ENCODE data around the gene RBM12. TPM values are rescaled to one million over a fixed set of nuclear protein-coding genes. Genes with fewer than 3 reads are reported as not detected.

RBM12 gene
- total and polyA plus RNA-seq, 2 of the 4 experiments (the other 2 are of a cell fraction), result 44.7 to 65.8 TPM

DNA sequence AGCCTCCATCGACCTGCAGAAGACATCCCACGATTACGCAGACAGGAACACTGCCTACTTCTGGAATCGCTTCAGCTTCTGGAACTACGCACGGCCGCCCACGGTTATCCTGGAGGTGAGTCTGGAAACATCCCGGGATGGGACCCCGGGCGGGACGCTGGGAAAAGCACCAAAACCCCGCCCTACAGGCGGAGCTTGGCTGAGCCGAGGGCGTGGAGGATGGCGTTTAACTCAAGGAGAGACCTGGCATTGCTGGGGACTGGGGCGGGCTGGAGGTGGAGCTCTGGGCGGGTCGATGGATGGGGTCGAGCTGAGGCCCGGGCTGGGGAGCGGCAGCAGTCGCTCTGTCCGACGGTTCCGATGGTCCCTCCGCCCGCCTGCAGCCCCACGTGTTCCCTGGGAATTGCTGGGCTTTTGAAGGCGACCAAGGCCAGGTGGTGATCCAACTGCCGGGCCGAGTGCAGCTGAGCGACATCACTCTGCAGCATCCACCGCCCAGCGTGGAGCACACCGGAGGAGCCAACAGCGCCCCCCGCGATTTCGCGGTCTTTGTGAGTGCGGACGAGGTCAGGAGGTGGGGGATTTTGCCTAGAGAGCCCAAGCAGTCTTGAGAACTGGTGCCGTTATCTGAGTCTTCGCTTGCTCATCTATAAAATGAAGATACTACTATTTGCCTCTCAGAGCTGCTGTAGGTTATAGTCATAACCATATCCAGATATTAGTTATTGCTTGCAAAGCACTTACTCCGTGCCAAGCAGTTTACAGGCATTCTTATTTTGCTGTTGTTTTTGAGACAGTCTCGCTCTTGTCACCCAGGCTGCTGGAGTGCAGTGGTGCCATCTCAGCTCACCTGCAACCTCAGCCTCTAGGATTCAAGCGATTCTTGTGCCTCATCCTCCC lies 45.3 kb downstream of the RBM12 start:
- peak overlapping the region; percentile 74 for H3K14ac ChIP-seq (replicated peaks; ENCODE audit: low read depth, low read length)
- H3K79me1 ChIP-seq (ENCODE audit: low read depth in 1 of 2, low read length in 2 of 2), result peaks cover 0 to 20% of the 10 kb centered on the region in 2 experiments; a peak in 3 of 4 replicates
- H3K56ac ChIP-seq (ENCODE audit: extremely low read depth, insufficient read depth, low read length), result no peak overlapping the region
- 4% methylated on average over 33 of the region's 49 CpGs; no CpG with 5 or more reads in 1 of the 2 experiments for WGBS, 2 experiments (ENCODE audit: extremely low coverage in 2 of 2, insufficient read length in 1 of 2)
- H3K9me3 ChIP-seq (ENCODE audit: control insufficient read depth, insufficient read depth, low read length), result no peaks in the 10 kb centered on the region
- H4K20me1 ChIP-seq (ENCODE audit: insufficient read depth, low read length), result 0 out of 2 replicates have a peak, but pooled peaks cover 11% of the 10 kb centered on the region
- peak overlapping the region; percentile 87 for H3K4me2 ChIP-seq (ENCODE audit: low read depth, low read length)
- no peaks in the 10 kb centered on the region for H3K27me3 ChIP-seq (ENCODE audit: control insufficient read depth, insufficient read depth, low read length)
- no TSS peak for BruUV-seq (replicated peaks)
- in situ Hi-C loops (cut with MboI; ENCODE audit: low sequenced_read_pairs) (no loop called here), intact Hi-C loops (cut with micrococcal nuclease) (loop anchor here (10.0 kb wide), 1 partner anchor 105 kb away; no protein-coding TSS in a partner anchor), dilution Hi-C loops (cut with HindIII; ENCODE audit: low sequenced_read_pairs, unreplicated experiment) (no loop called here)
- POLR2A ChIA-PET (ENCODE audit: unreplicated experiment), result interaction anchor here (0.6 kb wide), 1 partner anchor 12 kb away, joined by 3 read pairs; no protein-coding TSS in a partner anchor
- H3K9me1 ChIP-seq (ENCODE audit: insufficient read depth, low read length), result peaks cover 7% of the 10 kb centered on the region; the same call in 1 of the 2 replicates
- peaks cover 5% of the 10 kb centered on the region; the same call in 1 of the 2 replicates for H3K36me3 ChIP-seq (ENCODE audit: control insufficient read depth, insufficient read depth, low read length)
- no peak overlapping the region for H2BK5ac ChIP-seq (ENCODE audit: low read depth, low read length, poor library complexity, severe bottlenecking)
- H3K4me3 ChIP-seq (ENCODE audit: insufficient read depth, low read depth, low read length), result peak overlapping the region; percentile 73
- H3K4ac ChIP-seq (ENCODE audit: low read depth, low read length), result no peak overlapping the region
- CTCF ChIA-PET, result interaction anchor here (0.7 to 1.6 kb wide), 4 partner anchors 10 to 631 kb away, joined by 3 to 5 read pairs (median 4); no protein-coding TSS in a partner anchor
- no peak overlapping the region for H3K18ac ChIP-seq (ENCODE audit: low read depth, low read length)
- H3K27ac ChIP-seq (ENCODE audit: insufficient read depth, low read length), result no peak overlapping the region; the same call in 1 of the 2 replicates
- DNase-seq (peak; percentile 78), ATAC-seq (ENCODE audit: low read depth) (peak; percentile 58)
- H4K5ac ChIP-seq (ENCODE audit: low read depth, low read length), result no peak overlapping the region
- peak overlapping the region; percentile 83 for H2AK9ac ChIP-seq (replicated peaks; ENCODE audit: low read depth, low read length, poor library complexity)
- 0 out of 2 replicates have a peak overlapping the region, but pooled peaks have one; percentile 20 for H2AK5ac ChIP-seq (ENCODE audit: low read depth, low read length)
- no peak overlapping the region for H2BK15ac ChIP-seq (ENCODE audit: low read depth, low read length)
- H3K4me1 ChIP-seq (ENCODE audit: control insufficient read depth, insufficient read depth, low read length), result peaks cover 13% of the 10 kb centered on the region
- H2BK120ac ChIP-seq (ENCODE audit: low read depth, low read length), result no peak overlapping the region
- peak overlapping the region; percentile 3 to 69; a peak in 2 of 4 replicates for H4K8ac ChIP-seq (ENCODE audit: low read depth in 2 of 2, low read length in 2 of 2)
- H2AFZ ChIP-seq (replicated peaks; ENCODE audit: low read length, poor library complexity), result peak overlapping the region; percentile 96
- H3K9ac ChIP-seq (ENCODE audit: low read depth, low read length), result peak overlapping the region; percentile 64; the same call in 1 of the 2 replicates
- no peak overlapping the region for H2BK20ac ChIP-seq (ENCODE audit: low read depth, low read length)
- no peak overlapping the region for H4K91ac ChIP-seq (ENCODE audit: insufficient read depth, low read depth, low read length)
- H3K23ac ChIP-seq (ENCODE audit: low read depth, low read length), result 0 out of 2 replicates have a peak overlapping the region, but pooled peaks have one; percentile 63
- TF ChIP-seq POLR2A (IDR thresholded peaks at IDR 0.05; ENCODE audit: low read depth, low read length) (peak; percentile 38; the same call in 1 of the 2 replicates), RAD21 (IDR thresholded peaks at IDR 0.05; ENCODE audit: low read length) (peak; percentile 23; the same call in 1 of the 2 replicates), CHD1 (IDR thresholded peaks at IDR 0.05; ENCODE audit: low read depth, low read length) (no peak), CEBPB (IDR thresholded peaks at IDR 0.05; ENCODE audit: low read depth, low read length) (no peak), MAZ (IDR thresholded peaks at IDR 0.05; ENCODE audit: borderline replicate concordance, low read depth, low read length) (no peak), FOS (IDR thresholded peaks at IDR 0.05; ENCODE audit: low read depth, low read length) (no peak), RFX5 (IDR thresholded peaks at IDR 0.05; ENCODE audit: low read depth, low read length) (no peak), SMC3 (IDR thresholded peaks at IDR 0.05; ENCODE audit: low read depth, low read length) (no peak), BHLHE40 (IDR thresholded peaks at IDR 0.05; ENCODE audit: low read depth, low read length) (no peak), MXI1 (IDR thresholded peaks at IDR 0.05; ENCODE audit: borderline replicate concordance, low read depth, low read length) (peak; percentile 76; the same call in 1 of the 2 replicates), NFE2L2 (IDR thresholded peaks at IDR 0.05; ENCODE audit: low read depth, low read length) (no peak), MAFK (IDR thresholded peaks at IDR 0.05; ENCODE audit: low read depth, low read length) (no peak), RCOR1 (IDR thresholded peaks at IDR 0.05; ENCODE audit: insufficient replicate concordance, low read length) (no peak)
- TF ChIP-seq, protein P1, sequence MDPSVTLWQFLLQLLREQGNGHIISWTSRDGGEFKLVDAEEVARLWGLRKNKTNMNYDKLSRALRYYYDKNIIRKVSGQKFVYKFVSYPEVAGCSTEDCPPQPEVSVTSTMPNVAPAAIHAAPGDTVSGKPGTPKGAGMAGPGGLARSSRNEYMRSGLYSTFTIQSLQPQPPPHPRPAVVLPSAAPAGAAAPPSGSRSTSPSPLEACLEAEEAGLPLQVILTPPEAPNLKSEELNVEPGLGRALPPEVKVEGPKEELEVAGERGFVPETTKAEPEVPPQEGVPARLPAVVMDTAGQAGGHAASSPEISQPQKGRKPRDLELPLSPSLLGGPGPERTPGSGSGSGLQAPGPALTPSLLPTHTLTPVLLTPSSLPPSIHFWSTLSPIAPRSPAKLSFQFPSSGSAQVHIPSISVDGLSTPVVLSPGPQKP (IDR thresholded peaks at IDR 0.05; ENCODE audit: borderline replicate concordance, low read depth, low read length), result no peak
- TF ChIP-seq, protein P2, sequence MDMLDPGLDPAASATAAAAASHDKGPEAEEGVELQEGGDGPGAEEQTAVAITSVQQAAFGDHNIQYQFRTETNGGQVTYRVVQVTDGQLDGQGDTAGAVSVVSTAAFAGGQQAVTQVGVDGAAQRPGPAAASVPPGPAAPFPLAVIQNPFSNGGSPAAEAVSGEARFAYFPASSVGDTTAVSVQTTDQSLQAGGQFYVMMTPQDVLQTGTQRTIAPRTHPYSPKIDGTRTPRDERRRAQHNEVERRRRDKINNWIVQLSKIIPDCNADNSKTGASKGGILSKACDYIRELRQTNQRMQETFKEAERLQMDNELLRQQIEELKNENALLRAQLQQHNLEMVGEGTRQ (IDR thresholded peaks at IDR 0.05; ENCODE audit: low read depth, low read length), result no peak

Data from IMR-90 (cell line).